Measurements from ENCODE around the gene NEURL3. TPM values are rescaled to one million over a fixed set of nuclear protein-coding genes. Genes with fewer than 3 reads are reported as not detected.
"Not testable (repeated sequence)": the region's sequence is repeated elsewhere in the genome, so short reads cannot be mapped to it uniquely, and the experiment has no call there.

Gene NEURL3
- polyA plus RNA-seq, 1 donor = 0.19 TPM

- DNase-seq (ENCODE audit: low read depth) = no peak
Measured at GRCh38 chr2:96485350-96485749, 19.8 kb downstream of the NEURL3 start.

DNA sequence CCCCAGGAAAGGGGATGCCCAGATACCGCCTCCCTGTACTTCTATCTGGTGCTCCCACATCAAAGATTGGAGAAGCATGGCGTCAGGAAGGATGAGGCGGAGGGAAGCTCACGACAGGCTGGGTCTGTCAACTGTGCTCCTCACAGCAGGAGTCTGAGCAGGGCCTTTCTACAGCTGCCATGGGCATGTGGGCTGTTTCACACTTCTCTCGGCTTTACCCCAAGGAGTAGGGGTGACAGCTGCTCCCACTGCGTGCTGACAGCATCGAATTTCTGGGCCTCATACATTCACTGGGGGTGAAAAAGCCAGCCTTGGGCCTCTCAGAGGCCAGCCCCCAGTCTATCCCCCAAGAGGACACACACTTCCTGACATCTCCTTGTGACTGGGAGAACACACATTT is 21.1 kb downstream of the NEURL3 start:
- no peak for DNase-seq (ENCODE audit: low read depth)

GRCh38 chr2:96477458-96477857 is 27.7 kb downstream of the NEURL3 start:
- DNase-seq (ENCODE audit: low read depth) = no peak

DNA sequence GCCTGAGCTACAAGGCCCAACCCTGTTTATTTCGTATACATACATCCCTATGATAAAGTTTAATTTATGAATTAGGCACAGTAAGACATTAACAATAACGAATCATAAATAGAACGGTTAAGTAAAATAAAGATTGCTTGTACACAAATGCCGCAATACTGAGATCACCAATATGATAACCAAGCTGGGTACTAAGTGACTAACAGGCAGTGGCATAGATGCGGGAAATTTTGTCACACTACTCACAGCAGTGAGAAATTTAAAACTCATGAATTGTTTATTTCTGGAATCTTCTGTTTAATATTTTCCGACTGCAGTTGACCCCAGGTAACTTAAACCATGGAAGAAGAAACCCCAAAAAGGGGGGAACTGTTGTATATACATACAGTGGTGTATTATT is 33.4 kb downstream of the NEURL3 start:
- DNase-seq (ENCODE audit: low read depth) = no peak

DNA sequence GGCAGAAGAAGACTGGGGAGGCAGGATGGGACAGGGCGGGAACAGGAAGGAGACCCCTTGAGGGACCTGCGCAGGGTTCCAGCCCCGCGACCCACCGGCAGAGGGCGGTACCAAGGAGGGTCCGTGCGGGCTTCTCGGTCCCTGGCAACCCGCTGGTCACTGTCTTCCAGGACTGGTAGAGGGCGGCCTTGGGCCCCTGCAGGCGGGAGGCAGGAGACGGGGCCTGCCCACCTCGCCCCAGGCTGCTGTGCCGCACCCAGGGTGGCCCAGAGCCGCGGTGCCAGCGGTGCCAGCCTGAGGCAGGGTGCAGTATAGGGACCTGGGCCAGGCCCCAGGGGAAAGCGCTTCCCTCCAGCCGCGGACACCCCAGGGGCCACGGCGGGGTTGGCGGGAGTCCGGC is 34.5 kb downstream of the NEURL3 start:
- DNase-seq (ENCODE audit: low read depth) = no peak

GRCh38 chr2:96470109-96470508 is 35.0 kb downstream of the NEURL3 start:
- no peak for DNase-seq (ENCODE audit: low read depth)

- DNase-seq (ENCODE audit: low read depth) = no peak
Measured at GRCh38 chr2:96468904-96469303, 36.3 kb downstream of the NEURL3 start.

DNA sequence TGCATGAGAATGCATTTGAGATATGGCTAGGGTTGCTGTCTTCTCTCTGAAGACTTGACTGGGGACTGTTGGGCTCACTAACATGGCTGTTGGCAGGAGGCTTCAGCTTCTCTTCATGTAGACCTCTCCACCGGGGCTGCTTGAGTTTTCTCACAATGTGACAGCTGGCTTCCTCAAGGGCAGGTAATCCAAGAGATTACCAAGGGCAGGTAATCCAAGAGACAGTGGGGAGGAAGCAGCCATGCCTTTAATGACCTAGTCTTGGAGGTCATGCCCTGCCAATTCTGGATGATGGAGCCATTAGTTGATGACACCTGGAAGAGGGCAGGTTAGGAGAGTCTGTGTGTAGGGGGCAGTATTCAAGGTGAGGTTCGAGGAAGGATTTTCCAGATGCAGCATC is 40.5 kb downstream of the NEURL3 start:
- no peak for DNase-seq (ENCODE audit: low read depth)

GRCh38 chr2:96464061-96464460 is 41.1 kb downstream of the NEURL3 start:
- DNase-seq (ENCODE audit: low read depth) = no peak

- DNase-seq (ENCODE audit: low read depth) = no peak
Measured at GRCh38 chr2:96463119-96463518, 42.0 kb downstream of the NEURL3 start.

GRCh38 chr2:96461616-96462015 is 43.5 kb downstream of the NEURL3 start:
- DNase-seq (ENCODE audit: low read depth) = not testable (repeated sequence)

DNA sequence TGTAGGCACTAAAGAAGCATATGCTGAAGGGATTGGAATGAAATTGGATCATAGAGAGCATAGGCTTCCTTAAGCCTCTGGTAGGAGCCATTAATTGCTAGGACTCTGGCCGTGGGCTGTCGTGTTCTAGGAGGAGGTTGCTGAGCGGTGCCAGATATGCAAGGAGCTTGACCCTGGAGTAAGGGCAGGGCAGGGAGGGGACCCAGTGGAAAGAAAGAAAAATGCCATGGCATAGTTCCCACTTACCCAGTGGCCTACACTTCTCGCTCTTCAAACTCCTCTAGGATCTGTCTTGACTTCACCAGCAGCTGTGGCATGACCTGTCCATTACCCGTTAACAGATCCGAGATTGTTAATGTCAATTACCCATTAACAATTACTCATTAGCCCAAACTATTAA is 53.1 kb downstream of the NEURL3 start:
- DNase-seq (ENCODE audit: low read depth) = no peak

GRCh38 chr2:96449637-96450036 is 55.5 kb downstream of the NEURL3 start:
- DNase-seq (ENCODE audit: low read depth) = no peak

GRCh38 chr2:96449174-96449573 is 56.0 kb downstream of the NEURL3 start:
- DNase-seq (ENCODE audit: low read depth) = no peak

DNA sequence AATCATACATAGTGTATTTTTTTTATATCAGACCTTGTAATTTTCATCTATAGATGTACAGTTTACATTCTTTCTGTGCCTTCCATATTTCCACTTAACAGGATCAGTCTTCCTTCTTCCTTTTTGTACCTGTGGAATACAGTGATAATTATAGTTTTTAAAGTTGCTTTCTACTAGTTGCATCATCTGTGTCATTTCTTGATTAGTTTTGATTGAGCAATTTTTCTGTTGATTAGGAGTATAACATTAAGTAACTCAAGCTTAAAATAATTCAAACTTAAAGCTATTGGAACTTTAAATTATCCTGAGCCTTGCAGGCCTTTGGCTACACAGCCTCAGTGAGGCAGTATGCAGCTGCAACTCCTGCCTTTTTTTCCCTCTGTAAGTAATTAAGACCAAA is 57.4 kb downstream of the NEURL3 start:
- DNase-seq (ENCODE audit: low read depth) = no peak

Other genes starting within 250 kb of the NEURL3 start
- gene TMEM127, start 239.4 kb downstream of the NEURL3 start, polyA plus RNA-seq (ENCODE audit: insufficient read length) = 24.6 TPM
- gene CIAO1, start 239.1 kb downstream of the NEURL3 start, polyA plus RNA-seq (ENCODE audit: insufficient read length) = 42.5 TPM
- 91.7 TPM for gene SNRNP200, start 199.8 kb downstream of the NEURL3 start, polyA plus RNA-seq (ENCODE audit: insufficient read length)
- 3.0 TPM for gene ITPRIPL1, start 180.0 kb downstream of the NEURL3 start, polyA plus RNA-seq (ENCODE audit: insufficient read length)
- gene NCAPH, start 169.6 kb downstream of the NEURL3 start, polyA plus RNA-seq (ENCODE audit: insufficient read length) = 6.9 TPM
- 45.3 TPM for gene ARID5A, start 31.4 kb upstream of the NEURL3 start, polyA plus RNA-seq (ENCODE audit: insufficient read length)
- 32.4 TPM for gene KANSL3, start 133.0 kb upstream of the NEURL3 start, polyA plus RNA-seq (ENCODE audit: insufficient read length)
- 3.4 TPM for gene FER1L5, start 137.4 kb upstream of the NEURL3 start, polyA plus RNA-seq (ENCODE audit: insufficient read length)
- gene LMAN2L, start 234.7 kb upstream of the NEURL3 start, polyA plus RNA-seq (ENCODE audit: insufficient read length) = 25.4 TPM